B cell (primary cell): ENCODE data around the gene SLC2A3. TPM values are rescaled to one million over a fixed set of nuclear protein-coding genes. Genes with fewer than 3 reads are reported as not detected.
"Not testable (repeated sequence)": the region's sequence is repeated elsewhere in the genome, so short reads cannot be mapped to it uniquely, and the experiment has no call there.

Experiments used
- ATAC-seq: fragments of 200-7000 bp; cut with Tn5 transposase; one replicate; pipeline ENCODE4 v1.10.0; 2021; ENCODE audit warnings: low read depth, mild to moderate bottlenecking, moderate number of reproducible peaks, moderate library complexity
- CTCF ChIA-PET: fragments of 350-600 bp; sonication (Branson Sonifier 250); formaldehyde crosslinking; loops from one replicate; lab custom pipeline; 2021; ENCODE audit warnings: antibody characterized with exemption, inconsistent platforms; lab: Charles Lee
- POLR2A ChIA-PET: fragments of 350-600 bp; sonication (Branson Sonifier 250); formaldehyde crosslinking; loops from one replicate; lab custom pipeline; 2021; ENCODE audit warnings: antibody characterized with exemption; lab: Charles Lee
- DNase-seq: peaks from one replicate; pipeline ENCODE4 v3.0.0; 2013
- H2AFZ ChIP-seq: 2 replicates; pipeline ENCODE4 v1.6.1; 2012; ENCODE audit warnings: mild to moderate bottlenecking, low read depth, low read length; ENCODE audit not compliant: insufficient read depth, poor library complexity, severe bottlenecking
- H3K27ac ChIP-seq, 2 donors: 1 replicate in 1 of 2; 2 replicates in 1 of 2; pipeline ENCODE4 v1.5.1; 2012 to 2013; ENCODE audit warnings: low read length in 2 of 2, mild to moderate bottlenecking in 2 of 2, moderate library complexity in 1 of 2
- H3K27me3 ChIP-seq, 4 experiments: fragments of 200-600 bp in 1 of 4; sonication (generic) in 1 of 4; replicated peaks in 1 of 4; 1 replicate in 2 of 4; 2 replicates in 2 of 4; pipeline versions ENCODE4 v1.6.1 to v1.7.0; 2013 to 2016; ENCODE audit warnings: low read length in 3 of 4, mild to moderate bottlenecking in 2 of 4, mixed read lengths in 1 of 4, moderate library complexity in 1 of 4; ENCODE audit not compliant: insufficient read depth in 4 of 4, control insufficient read depth in 3 of 4; ENCODE audit errors: control extremely low read depth in 1 of 4
- H3K36me3 ChIP-seq, 2 experiments: replicated peaks in 1 of 2; 1 replicate in 1 of 2; 2 replicates in 1 of 2; pipeline versions ENCODE4 v1.6.1 to v1.7.1; 2013; ENCODE audit warnings: low read length in 1 of 2; ENCODE audit not compliant: insufficient read depth in 2 of 2, control insufficient read depth in 1 of 2; ENCODE audit errors: control extremely low read depth in 1 of 2, extremely low read depth in 1 of 2
- H3K4me1 ChIP-seq, 2 donors: fragments of 200-600 bp in 1 of 2; sonication (generic) in 1 of 2; 1 replicate in 1 of 2; 2 replicates in 1 of 2; pipeline versions ENCODE4 v1.5.1 to v1.6.1; 2013 to 2017; ENCODE audit warnings: low read length in 2 of 2; ENCODE audit not compliant: control insufficient read depth in 2 of 2, insufficient read depth in 2 of 2
- H3K4me2 ChIP-seq: replicated peaks from 2 replicates; pipeline ENCODE3; 2012; ENCODE audit warnings: mild to moderate bottlenecking, low read depth, low read length; ENCODE audit not compliant: poor library complexity, severe bottlenecking
- H3K4me3 ChIP-seq, 5 experiments: fragments of 200-600 bp in 1 of 5; sonication (generic) in 1 of 5; 1 replicate in 3 of 5; 2 replicates in 2 of 5; pipeline versions ENCODE4 v1.5.1 to v1.7.0; 2011 to 2016; ENCODE audit warnings: low read length in 4 of 5, mild to moderate bottlenecking in 4 of 5, low read depth in 2 of 5, control low read depth in 1 of 5, moderate library complexity in 1 of 5; ENCODE audit not compliant: insufficient read depth in 1 of 5; ENCODE audit errors: control extremely low read depth in 1 of 5, extremely low read depth in 1 of 5
- H3K79me2 ChIP-seq: fragments of 200-600 bp; sonication (generic); one replicate; pipeline ENCODE4 v1.6.0; 2016; ENCODE audit warnings: low read length; ENCODE audit not compliant: control insufficient read depth, insufficient read depth
- H3K9ac ChIP-seq: fragments of 200-600 bp; sonication (generic); 2 replicates; pipeline ENCODE4 v1.6.1; 2017; ENCODE audit warnings: mild to moderate bottlenecking, low read length, moderate library complexity
- H3K9me3 ChIP-seq, 3 donors: one replicate each; pipeline versions ENCODE4 v1.6.1 to v1.7.1; 2013; ENCODE audit warnings: low read length in 2 of 3; ENCODE audit not compliant: control insufficient read depth in 2 of 3, insufficient read depth in 1 of 3; ENCODE audit errors: control extremely low read depth in 1 of 3
- H4K20me1 ChIP-seq: 2 replicates; pipeline ENCODE4 v1.6.0; 2012; ENCODE audit warnings: mild to moderate bottlenecking, low read length; ENCODE audit not compliant: insufficient read depth, control insufficient read depth, poor library complexity, severe bottlenecking
- H3K27ac Mint-ChIP-seq: one replicate; pipeline ENCODE4 v1.8.0; 2021; ENCODE audit warnings: mixed read lengths
- H3K27me3 Mint-ChIP-seq: one replicate; pipeline ENCODE4 v1.8.0; 2021; ENCODE audit warnings: mixed read lengths
- H3K4me1 Mint-ChIP-seq: one replicate; pipeline ENCODE4 v1.8.0; 2021; ENCODE audit warnings: mixed read lengths
- H3K4me3 Mint-ChIP-seq: one replicate; pipeline ENCODE4 v1.8.0; 2021; ENCODE audit warnings: mixed read lengths
- H3K9me3 Mint-ChIP-seq: one replicate; pipeline ENCODE4 v1.8.0; 2022; ENCODE audit warnings: mixed read lengths; ENCODE audit not compliant: insufficient read depth
- CTCF ChIP-seq: fragments of 200-600 bp; IDR thresholded peaks from one replicate; pipeline ENCODE4 v1.8.0; 2022; ENCODE audit warnings: antibody characterized with exemption, mild to moderate bottlenecking
- WGBS: methylation state at CpG from one replicate; pipeline ENCODE4 v1.1.5; 2013; ENCODE audit warnings: missing lambda C conversion rate; ENCODE audit not compliant: insufficient coverage; 5-methylcytosine and 5-hydroxymethylcytosine counted together
- intact Hi-C: fragments of 100-400 bp; cut with micrococcal nuclease; formaldehyde crosslinking; loops from one replicate; pipeline ENCODE4 v1.10.0; 2022
- polyA plus RNA-seq: library from polyadenylated mRNA; depleted of rRNA; stranded (reverse); fragments of >200 nt; gene quantifications from 2 replicates; pipeline ENCODE4 v1.2.3, GENCODE V29; 2012
- total RNA-seq, 2 donors: library from RNA; stranded (reverse); fragments of 120-200 nt in 1 of 2; gene quantifications; 1 replicate in 1 of 2; 2 replicates in 1 of 2; pipeline versions ENCODE4 v1.2.3 to v1.2.4, GENCODE V29; 2013 to 2022

The SLC2A3 gene
- total and polyA plus RNA-seq, 2 donors (not counting 1 experiment from before 2014, with no cell fraction given) = 215 to 284 TPM

DNA sequence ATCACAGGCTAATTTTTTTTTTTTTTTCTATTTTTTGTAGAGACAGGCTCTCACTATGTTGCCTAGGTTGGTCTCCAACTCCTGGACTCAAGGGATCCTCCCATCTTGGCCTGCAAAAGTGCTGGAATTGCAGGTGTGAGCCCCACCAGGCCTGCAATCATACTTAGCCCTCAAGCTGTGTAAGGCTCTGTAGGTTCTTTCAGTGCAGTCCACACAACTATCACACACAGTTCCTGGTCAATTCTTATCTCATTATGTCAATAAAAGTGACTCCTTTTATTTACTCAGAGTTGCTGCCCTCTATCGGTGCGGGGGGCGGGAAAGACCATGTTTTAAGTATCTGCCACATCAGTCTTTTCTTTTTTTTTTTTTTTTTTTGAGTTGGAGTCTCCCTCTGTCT lies 29.0 kb downstream of the SLC2A3 start:
- no CpG with 5 or more reads among the region's 3 CpGs for WGBS
- Histone ChIP-seq H3K4me3 (no peak overlapping the region), H4K20me1 (no peaks in the 10 kb centered on the region), H2AFZ (no peak overlapping the region), H3K36me3 (no peaks in the 10 kb centered on the region), H3K27ac (no peak overlapping the region), H3K4me1 (no peaks in the 10 kb centered on the region), H3K79me2 (no peaks in the 10 kb centered on the region), H3K4me2 (no peak overlapping the region), H3K9me3 (no peaks in the 10 kb centered on the region), H3K27me3 (no peaks in the 10 kb centered on the region), H3K9ac (no peak overlapping the region)
- H3K4me1 Mint-ChIP-seq = no peaks in the 10 kb centered on the region
- DNase-seq (peak; percentile 59), ATAC-seq (no peak)
- intact Hi-C loops = no loop called here
- TF ChIP-seq CTCF = no peak
- H3K4me3 Mint-ChIP-seq = no peak overlapping the region
- ChIA-PET CTCF (interaction anchor here (0.7 kb wide), 1 partner anchor 828 kb away, joined by 3 read pairs; no protein-coding TSS in a partner anchor), POLR2A (no interaction called here)
- H3K9me3 Mint-ChIP-seq = no peaks in the 10 kb centered on the region
- peaks cover 3% of the 10 kb centered on the region for H3K27me3 Mint-ChIP-seq
- H3K27ac Mint-ChIP-seq = no peak overlapping the region

DNA sequence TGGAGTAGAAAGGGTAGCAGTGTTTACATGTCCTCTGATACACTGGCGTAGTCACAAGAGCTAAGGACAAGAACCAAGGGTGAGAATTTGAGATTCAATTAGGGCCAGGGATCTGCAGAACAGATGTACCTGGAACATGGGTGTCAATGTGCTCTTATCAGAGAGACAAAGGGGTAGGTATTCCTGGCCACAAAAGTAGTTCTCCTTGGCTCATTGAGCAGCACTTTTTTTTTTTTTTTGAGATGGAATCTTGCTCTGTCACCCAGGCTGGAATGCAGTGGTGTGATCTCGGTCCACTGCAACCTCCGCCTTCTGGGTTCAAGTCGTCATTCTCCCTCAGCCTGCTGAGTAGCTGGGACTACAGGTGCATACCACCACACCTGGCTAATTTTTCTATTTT lies 29.7 kb downstream of the SLC2A3 start:
- H4K20me1 ChIP-seq, H3K9ac ChIP-seq, H3K4me1 ChIP-seq, DNase-seq, POLR2A ChIA-PET, H3K9me3 ChIP-seq, H3K79me2 ChIP-seq, H3K27me3 ChIP-seq, H2AFZ ChIP-seq, H3K9me3 Mint-ChIP-seq, ATAC-seq, CTCF ChIA-PET, H3K4me3 Mint-ChIP-seq, H3K27ac Mint-ChIP-seq, H3K4me1 Mint-ChIP-seq, H3K4me2 ChIP-seq, H3K4me3 ChIP-seq, H3K36me3 ChIP-seq, intact Hi-C loops, H3K27me3 Mint-ChIP-seq, H3K27ac ChIP-seq: not testable (repeated sequence)
- 86% methylated on average over 4 of the region's 4 CpGs for WGBS

DNA sequence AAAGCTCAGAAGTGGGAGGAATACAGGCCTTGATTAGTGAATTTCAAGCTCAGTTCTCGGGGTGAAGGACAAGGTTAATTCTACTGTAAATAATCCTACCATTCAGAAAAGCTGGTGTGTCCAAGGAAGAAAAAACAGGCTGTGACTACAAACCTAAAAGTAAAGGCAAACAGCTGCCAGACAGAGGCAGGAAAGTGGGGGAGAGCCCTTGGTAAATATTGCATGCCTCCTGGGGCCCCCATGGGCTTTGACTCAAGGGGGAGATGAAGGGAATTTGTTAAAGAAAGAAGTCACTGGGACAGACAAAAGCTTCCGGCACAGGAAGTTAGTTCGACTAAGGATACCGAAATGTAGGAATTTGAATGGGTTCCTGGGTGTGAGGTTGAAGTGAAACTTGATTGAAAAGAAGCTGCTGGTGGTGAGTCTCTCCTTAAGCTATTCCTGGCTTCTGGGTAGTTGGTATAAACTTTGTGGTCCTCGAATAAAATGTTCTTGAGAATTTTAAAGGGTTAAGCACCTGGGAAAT lies 30.3 kb downstream of the SLC2A3 start:
- WGBS = no CpG with 5 or more reads among the region's 5 CpGs
- H3K27me3 ChIP-seq, H3K79me2 ChIP-seq, POLR2A ChIA-PET, H3K9me3 ChIP-seq, H3K27ac ChIP-seq, H2AFZ ChIP-seq, H3K27ac Mint-ChIP-seq, H4K20me1 ChIP-seq, H3K4me1 ChIP-seq, ATAC-seq, intact Hi-C loops, H3K4me1 Mint-ChIP-seq, H3K4me2 ChIP-seq, H3K9me3 Mint-ChIP-seq, H3K9ac ChIP-seq, H3K4me3 Mint-ChIP-seq, H3K4me3 ChIP-seq, DNase-seq, H3K36me3 ChIP-seq, H3K27me3 Mint-ChIP-seq: not testable (repeated sequence)
- CTCF ChIA-PET = interaction anchor here (0.7 to 1.1 kb wide), 3 partner anchors 18 to 107 kb away, joined by 3 to 5 read pairs (median 4); no protein-coding TSS in a partner anchor
